ENCODE data around the gene EPHB1. TPM values are rescaled to one million over a fixed set of nuclear protein-coding genes. Genes with fewer than 3 reads are reported as not detected.

The EPHB1 gene
- total and polyA plus RNA-seq, 2 of the 13 experiments (the other 11 are each of a cell fraction or from before 2014, with no cell fraction given), result 0.07 to 0.21 TPM

DNA sequence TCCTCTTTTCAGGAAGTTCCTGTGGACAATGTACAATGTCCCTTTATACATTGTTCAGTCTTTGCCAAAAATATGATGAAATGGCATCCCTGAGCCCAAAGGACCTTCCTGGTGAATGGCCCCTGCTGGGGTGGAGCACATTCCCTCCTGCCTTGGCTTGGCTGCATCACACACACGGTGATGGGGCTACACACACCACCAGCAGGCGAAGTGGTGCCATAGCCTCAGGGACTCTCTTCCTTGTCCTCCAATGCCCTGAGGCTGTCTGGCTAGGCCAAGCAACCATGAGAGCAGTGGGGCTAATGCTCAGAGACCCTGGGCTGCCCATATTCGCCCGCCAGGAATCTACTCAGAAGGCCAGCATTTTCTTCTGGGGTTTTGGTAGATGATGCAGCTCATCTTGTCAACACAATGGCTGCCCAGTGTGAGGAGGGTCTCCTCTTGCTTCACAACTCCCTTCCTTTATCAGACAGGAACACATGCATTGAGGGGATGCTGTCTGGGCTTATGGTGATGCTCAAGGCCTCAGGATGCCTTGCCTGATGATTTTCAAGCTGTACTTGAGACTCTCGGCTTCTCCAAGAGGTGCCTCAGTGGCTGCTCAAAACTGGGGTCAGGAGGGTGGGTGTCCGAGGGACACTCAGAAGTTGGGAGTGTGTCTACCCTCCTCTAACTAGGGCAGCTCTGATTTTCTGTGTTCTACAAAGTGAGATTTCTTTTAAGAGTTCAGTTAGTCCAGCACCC, 40.9 kb upstream of the EPHB1 start:
- no peaks in the 10 kb centered on the region for H3K4me1 ChIP-seq (ENCODE audit: insufficient read depth, low read length)
- no peak overlapping the region for H3K4me3 ChIP-seq (replicated peaks in 1 of 3; ENCODE audit: insufficient read depth in 1 of 3, low read depth in 2 of 3, low read length in 3 of 3)
- FAIRE-seq, result no peak
- no peak overlapping the region for H3K9ac ChIP-seq (ENCODE audit: insufficient read depth, low read depth, low read length)
- H3K27ac ChIP-seq (ENCODE audit: extremely low read length, insufficient read depth, low read length), result no peak overlapping the region
- H2AFZ ChIP-seq (ENCODE audit: low read length), result no peak overlapping the region
- H3K4me2 ChIP-seq (ENCODE audit: low read depth, low read length), result no peak overlapping the region
- POLR2A ChIA-PET, result no interaction called here
- H3K36me3 ChIP-seq (replicated peaks in 1 of 2; ENCODE audit: control insufficient read depth in 1 of 2, insufficient read depth in 2 of 2, low read length in 2 of 2), result no peaks in the 10 kb centered on the region
- in situ Hi-C loops (cut with HindIII; ENCODE audit: extremely low pct_ligation_motif_present, low pct_unique_long_range_greater_than_20kb), result no loop called here
- BruUV-seq (replicated peaks), result no TSS peak
- ATAC-seq, result peak; percentile 69
- H3K9me3 ChIP-seq (ENCODE audit: low read length), result no peaks in the 10 kb centered on the region
- H4K20me1 ChIP-seq (ENCODE audit: insufficient read depth, low read length), result no peaks in the 10 kb centered on the region
- intact Hi-C loops (cut with micrococcal nuclease; ENCODE audit: unreplicated experiment), result loop anchor here (2.0 kb wide), 1 partner anchor 153 kb away; no protein-coding TSS in a partner anchor
- CTCF ChIA-PET (ENCODE audit: low intra/inter-chr PET ratio, low total read pairs), result no interaction called here
- H3K27me3 ChIP-seq (ENCODE audit: control insufficient read depth in 1 of 2, insufficient read depth in 2 of 2, low read length in 2 of 2), result no peaks in the 10 kb centered on the region; a peak in 1 of 5 replicates
- DNase-seq (ENCODE audit: low spot score), result no peak
- 3% methylated on average over 4 of the region's 6 CpGs for WGBS (ENCODE audit: low lambda C conversion rate)
- TF ChIP-seq HNF4G (IDR thresholded peaks at IDR 0.05; ENCODE audit: borderline replicate concordance, low read depth, low read length) (no peak), HNF4G (CRISPR knock-in tag; IDR thresholded peaks at IDR 0.05; ENCODE audit: borderline replicate concordance, low read depth) (no peak), TGIF2 (CRISPR knock-in tag; IDR thresholded peaks at IDR 0.05) (no peak), ZNF737 (CRISPR knock-in tag; IDR thresholded peaks at IDR 0.05; ENCODE audit: borderline replicate concordance) (no peak), KLF9 (CRISPR knock-in tag; IDR thresholded peaks at IDR 0.05; ENCODE audit: low read depth) (no peak), CAMTA2 (CRISPR knock-in tag; IDR thresholded peaks at IDR 0.05; ENCODE audit: borderline replicate concordance) (no peak)
- TF ChIP-seq, protein P1, sequence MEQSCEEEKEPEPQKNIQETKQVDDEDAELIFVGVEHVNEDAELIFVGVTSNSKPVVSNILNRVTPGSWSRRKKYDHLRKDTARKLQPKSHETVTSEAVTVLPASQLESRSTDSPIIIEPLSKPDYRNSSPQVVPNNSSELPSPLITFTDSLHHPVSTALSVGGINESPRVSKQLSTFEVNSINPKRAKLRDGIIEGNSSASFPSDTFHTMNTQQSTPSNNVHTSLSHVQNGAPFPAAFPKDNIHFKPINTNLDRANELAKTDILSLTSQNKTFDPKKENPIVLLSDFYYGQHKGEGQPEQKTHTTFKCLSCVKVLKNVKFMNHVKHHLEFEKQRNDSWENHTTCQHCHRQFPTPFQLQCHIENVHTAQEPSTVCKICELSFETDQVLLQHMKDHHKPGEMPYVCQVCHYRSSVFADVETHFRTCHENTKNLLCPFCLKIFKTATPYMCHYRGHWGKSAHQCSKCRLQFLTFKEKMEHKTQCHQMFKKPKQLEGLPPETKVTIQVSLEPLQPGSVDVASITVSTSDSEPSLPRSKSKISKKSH (CRISPR knock-in tag; IDR thresholded peaks at IDR 0.05; ENCODE audit: borderline replicate concordance), result no peak
- no peaks in the 10 kb centered on the region for H3K79me2 ChIP-seq (ENCODE audit: insufficient read depth, low read length)
